SK-N-SH (cell line): ENCODE measurements around the gene CHGA. TPM values are rescaled to one million over a fixed set of nuclear protein-coding genes. Genes with fewer than 3 reads are reported as not detected.

ENCODE experiments used
- CTCF ChIA-PET: fragments of 300-600, 350-600 bp; formaldehyde crosslinking; extraction: SDS; loops from one replicate; lab custom pipeline; 2021; lab: Yijun Ruan, JAX
- POLR2A ChIA-PET: fragments of 350-600 bp; sonication (Branson Sonifier 250); formaldehyde crosslinking; extraction: SDS; loops from one replicate; lab custom pipeline; 2020; ENCODE audit warnings: antibody characterized with exemption, inconsistent platforms; lab: Yijun Ruan, JAX
- DNase-seq: peaks from one replicate; pipeline ENCODE4 v3.0.0; 2012
- H2AFZ ChIP-seq: fragments of 200-600 bp; sonication (generic); 2 replicates; pipeline ENCODE4 v1.8.1; 2016; ENCODE audit warnings: antibody characterized with exemption, mild to moderate bottlenecking, low read depth
- H3F3A ChIP-seq: fragments of 200-600 bp; sonication (generic); replicated peaks from 2 replicates; pipeline ENCODE3; 2016; ENCODE audit warnings: antibody characterized with exemption, mild to moderate bottlenecking; ENCODE audit not compliant: insufficient read depth
- H3K27ac ChIP-seq, 2 experiments: fragments of 200-500 bp in 1 of 2; fragments of 200-600 bp in 1 of 2; sonication (Bioruptor generic) in 1 of 2; sonication (generic), shearing (Covaris generic) in 1 of 2; 2 replicates each; pipeline versions ENCODE4 v1.5.1 to v1.6.1; 2014 to 2016; ENCODE audit warnings: low read depth in 2 of 2, inconsistent platforms in 1 of 2, low read length in 1 of 2, mild to moderate bottlenecking in 1 of 2, mixed read lengths in 1 of 2
- H3K27me3 ChIP-seq: fragments of 200-600 bp; sonication (generic), shearing (Covaris generic); 2 replicates; pipeline ENCODE4 v1.6.1; 2016; ENCODE audit warnings: mixed run types; ENCODE audit not compliant: insufficient read depth
- H3K36me3 ChIP-seq, 2 experiments: fragments of 200-500 bp in 1 of 2; fragments of 200-600 bp in 1 of 2; sonication (Bioruptor generic) in 1 of 2; sonication (generic) in 1 of 2; replicated peaks in 1 of 2; 2 replicates each; pipeline versions ENCODE3 to v1.5.1; 2014 to 2016; ENCODE audit warnings: low read length in 1 of 2, mild to moderate bottlenecking in 1 of 2; ENCODE audit not compliant: insufficient read depth in 2 of 2, control insufficient read depth in 1 of 2
- H3K4me1 ChIP-seq, 2 experiments: fragments of 200-500 bp in 1 of 2; fragments of 200-600 bp in 1 of 2; sonication (Bioruptor generic) in 1 of 2; sonication (generic), shearing (Covaris generic) in 1 of 2; 2 replicates each; pipeline versions ENCODE4 v1.5.1 to v1.6.1; 2014 to 2016; ENCODE audit warnings: low read depth in 1 of 2, low read length in 1 of 2, mixed run types in 1 of 2; ENCODE audit not compliant: insufficient read depth in 2 of 2, control insufficient read depth in 1 of 2
- H3K4me2 ChIP-seq: fragments of 200-600 bp; sonication (generic), shearing (Covaris generic); 2 replicates; pipeline ENCODE4 v1.6.1; 2017; ENCODE audit warnings: mixed run types
- H3K4me3 ChIP-seq, 2 experiments: fragments of 200-500 bp in 1 of 2; fragments of 200-600 bp in 1 of 2; sonication (Bioruptor generic) in 1 of 2; sonication (generic), shearing (Covaris generic) in 1 of 2; 2 replicates each; pipeline versions ENCODE4 v1.5.1 to v1.8.1; 2014 to 2016; ENCODE audit warnings: low read depth in 2 of 2, inconsistent platforms in 1 of 2, low read length in 1 of 2, mild to moderate bottlenecking in 1 of 2, mixed read lengths in 1 of 2, moderate library complexity in 1 of 2
- H3K79me2 ChIP-seq: fragments of 200-600 bp; sonication (generic); 2 replicates; pipeline ENCODE4 v1.8.1; 2017; ENCODE audit warnings: mild to moderate bottlenecking; ENCODE audit not compliant: insufficient read depth
- H3K9ac ChIP-seq: fragments of 200-600 bp; sonication (generic); 2 replicates; pipeline ENCODE4 v1.6.1; 2017; ENCODE audit warnings: mixed run types
- H3K9me2 ChIP-seq: fragments of 200-600 bp; sonication (generic); 2 replicates; pipeline ENCODE4 v1.6.1; 2017; ENCODE audit warnings: mixed run types
- H3K9me3 ChIP-seq: fragments of 200-600 bp; sonication (generic); 2 replicates; pipeline ENCODE4 v1.6.1; 2017; ENCODE audit warnings: mixed run types, mild to moderate bottlenecking, moderate library complexity
- H4K20me1 ChIP-seq: fragments of 200-600 bp; sonication (generic); 2 replicates; pipeline ENCODE4 v1.6.1; 2017; ENCODE audit warnings: mild to moderate bottlenecking, mixed run types; ENCODE audit not compliant: insufficient read depth
- ELF1 ChIP-seq: IDR thresholded peaks from 2 replicates; pipeline ENCODE4 v1.4.0; 2012
- EZH2phosphoT487 ChIP-seq: fragments of 200-600 bp; sonication (generic); IDR thresholded peaks from 2 replicates; pipeline ENCODE4 v1.6.1; 2017; ENCODE audit warnings: low read depth, mixed run types, mild to moderate bottlenecking, antibody characterized with exemption, moderate library complexity, borderline replicate concordance
- FOSL2 ChIP-seq: IDR thresholded peaks from 2 replicates; pipeline ENCODE4 v1.4.0; 2012; ENCODE audit warnings: low read depth, mild to moderate bottlenecking, moderate library complexity, borderline replicate concordance
- FOXJ3 ChIP-seq: sonication (generic); formaldehyde crosslinking; IDR thresholded peaks from 2 replicates; pipeline ENCODE4 v1.5.1; 2020; ENCODE audit warnings: mild to moderate bottlenecking, missing genetic modification reagents
- GATA2 ChIP-seq: sonication (generic); formaldehyde crosslinking; IDR thresholded peaks from 2 replicates; pipeline ENCODE4 v1.5.0; 2020; ENCODE audit warnings: mild to moderate bottlenecking, missing genetic modification reagents
- IRF3 ChIP-seq: fragments of 150-350 bp; IDR thresholded peaks from 2 replicates; pipeline ENCODE4 v1.6.1; 2016; ENCODE audit warnings: mild to moderate bottlenecking, low read depth, low read length
- MEF2A ChIP-seq: IDR thresholded peaks from 2 replicates; pipeline ENCODE4 v1.4.0; 2012; ENCODE audit warnings: low read depth, borderline replicate concordance
- MXI1 ChIP-seq: IDR thresholded peaks from 2 replicates; pipeline ENCODE4 v1.6.1; 2012; ENCODE audit warnings: mild to moderate bottlenecking, low read depth, low read length, improper control_type of control experiment
- NRF1 ChIP-seq: IDR thresholded peaks from 2 replicates; pipeline ENCODE4 v1.6.1; 2012; ENCODE audit warnings: low read depth, mild to moderate bottlenecking, low read length
- PBX3 ChIP-seq: IDR thresholded peaks from 2 replicates; pipeline ENCODE4; 2012
- POLR2AphosphoS5 ChIP-seq: IDR thresholded peaks from 2 replicates; pipeline ENCODE4 v1.6.1; 2012; ENCODE audit warnings: low read depth, low read length
- RAD21 ChIP-seq: IDR thresholded peaks from 2 replicates; pipeline ENCODE4 v1.6.1; 2012; ENCODE audit warnings: mild to moderate bottlenecking, low read length
- REST ChIP-seq: IDR thresholded peaks from 2 replicates; pipeline ENCODE4 v1.6.1; 2012; ENCODE audit warnings: mild to moderate bottlenecking, low read depth, low read length, moderate library complexity
- RXRA ChIP-seq: IDR thresholded peaks from 2 replicates; pipeline ENCODE4 v1.4.0; 2012; ENCODE audit warnings: low read depth, mild to moderate bottlenecking, borderline replicate concordance
- SIN3A ChIP-seq: IDR thresholded peaks from 2 replicates; pipeline ENCODE4 v1.6.1; 2012; ENCODE audit warnings: low read depth, mild to moderate bottlenecking, low read length, moderate library complexity, borderline replicate concordance
- TAF1 ChIP-seq: IDR thresholded peaks from 2 replicates; pipeline ENCODE4 v1.6.1; 2012; ENCODE audit warnings: low read depth, mild to moderate bottlenecking, low read length, moderate library complexity, borderline replicate concordance
- TCF12 ChIP-seq: IDR thresholded peaks from 2 replicates; pipeline ENCODE4 v1.4.0; 2012
- YY1 ChIP-seq: IDR thresholded peaks from 2 replicates; pipeline ENCODE4 v1.4.0; 2012; ENCODE audit warnings: low read depth, mild to moderate bottlenecking
- WGBS: methylation state at CpG from one replicate; pipeline ENCODE4 v1.1.6; 2017; ENCODE audit warnings: low lambda C conversion rate; 5-methylcytosine and 5-hydroxymethylcytosine counted together
- polyA plus RNA-seq, 3 experiments: library from polyadenylated mRNA; depleted of rRNA; stranded (reverse); fragments of >200 nt; gene quantifications; 2 replicates each; pipeline ENCODE4 v1.2.3, GENCODE V29; 2012

CHGA gene
- polyA plus RNA-seq, 1 of the 3 experiments (the other 2 are of a cell fraction), result 5.6 TPM

- Histone ChIP-seq H3K27ac (no peak overlapping the region), H3K79me2 (no peaks in the 10 kb centered on the region), H3K36me3 (no peaks in the 10 kb centered on the region), H3K9me3 (no peaks in the 10 kb centered on the region), H4K20me1 (no peaks in the 10 kb centered on the region), H3K9me2 (no peaks in the 10 kb centered on the region), H3K9ac (no peak overlapping the region), H2AFZ (no peak overlapping the region), H3K4me2 (no peak overlapping the region), H3F3A (no peaks in the 10 kb centered on the region), H3K4me3 (no peak overlapping the region), H3K4me1 (peaks cover 0 to 4% of the 10 kb centered on the region in 2 experiments; a peak in 1 of 4 replicates), H3K27me3 (no peaks in the 10 kb centered on the region)
- 37% methylated on average over 8 of the region's 9 CpGs for WGBS
- ChIA-PET CTCF (interaction anchor here (2.0 kb wide), 1 partner anchor 34 kb away, joined by 4 read pairs; no protein-coding TSS in a partner anchor), POLR2A (interaction anchor here (1.1 to 3.7 kb wide), 3 partner anchors 14 to 25 kb away, joined by 3 to 14 read pairs (median 4); partner anchors contain the start of gene CHGA)
- no peak for DNase-seq
- no peak for TF ChIP-seq RXRA
- TF ChIP-seq MEF2A, result no peak
- TF ChIP-seq IRF3, result no peak
- no peak for TF ChIP-seq NRF1
- TF ChIP-seq RAD21, result no peak
- no peak for TF ChIP-seq POLR2AphosphoS5
- no peak for TF ChIP-seq YY1
- TF ChIP-seq TCF12, result no peak
- TF ChIP-seq TAF1, result no peak
- TF ChIP-seq FOSL2, result no peak
- no peak for TF ChIP-seq EZH2phosphoT487
- no peak for TF ChIP-seq SIN3A
Observed at GRCh38 chr14:92898566-92899131, 24.3 kb upstream of the CHGA start.

GRCh38 chr14:92900660-92901059 is 22.3 kb upstream of the CHGA start:
- ChIA-PET POLR2A (interaction anchor here (1.5 kb wide), 1 partner anchor 23 kb away, joined by 5 read pairs; the partner anchor contains the start of gene CHGA), CTCF (interaction anchor here (0.6 to 1.3 kb wide), 3 partner anchors 15 to 62 kb away, joined by 3 read pairs; no protein-coding TSS in a partner anchor)
- no peaks in the 10 kb centered on the region for H3K79me2 ChIP-seq
- no peaks in the 10 kb centered on the region for H3K9me3 ChIP-seq
- no peak overlapping the region for H2AFZ ChIP-seq
- no peaks in the 10 kb centered on the region for H3K9me2 ChIP-seq
- no peak overlapping the region for H3K4me3 ChIP-seq
- peaks cover 0 to 4% of the 10 kb centered on the region in 2 experiments; a peak in 1 of 4 replicates for H3K4me1 ChIP-seq
- no peaks in the 10 kb centered on the region for H3K27me3 ChIP-seq
- no peak overlapping the region for H3K9ac ChIP-seq
- WGBS, result 88% methylated on average over 2 of the region's 2 CpGs
- no peak overlapping the region for H3K4me2 ChIP-seq
- no peaks in the 10 kb centered on the region for H3K36me3 ChIP-seq
- no peak overlapping the region for H3K27ac ChIP-seq
- no peak for TF ChIP-seq GATA2 (CRISPR knock-in tag)
- TF ChIP-seq FOXJ3 (CRISPR knock-in tag), result no peak
- no peak for TF ChIP-seq ELF1
- TF ChIP-seq EZH2phosphoT487, result no peak
- no peak for TF ChIP-seq REST
- TF ChIP-seq FOSL2, result no peak
- TF ChIP-seq NRF1, result no peak
- no peak for TF ChIP-seq PBX3
- TF ChIP-seq MXI1, result no peak
- TF ChIP-seq, all 33 proteins: peak for 0
- Histone ChIP-seq H3F3A (no peaks in the 10 kb centered on the region), H4K20me1 (no peaks in the 10 kb centered on the region)
- DNase-seq, result no peak
